OCI-LY1 (cell line): Measurements from ENCODE around the gene RALGPS1.

Experiments used
- CTCF ChIP-seq: fragments of 200-600 bp; sonication (generic), shearing (Covaris generic); IDR thresholded peaks from 2 replicates; pipeline ENCODE4 v1.5.1; 2017; ENCODE audit warnings: mild to moderate bottlenecking, antibody characterized with exemption, low read length, moderate library complexity, mixed read lengths
- EZH2 ChIP-seq: fragments of 200-600 bp; sonication (generic), shearing (Covaris generic); IDR thresholded peaks from 2 replicates; pipeline ENCODE4 v1.8.0; 2017; ENCODE audit warnings: borderline replicate concordance, mixed run types, mild to moderate bottlenecking, antibody characterized with exemption, low read length, moderate library complexity, mixed read lengths

- TF ChIP-seq CTCF (no peak), EZH2 (no peak)
These were observed 341.1 kb downstream of the RALGPS1 start for GRCh38 chr9:127255692-127256091.
